ENCODE data around the gene ARHGAP32.
"Not testable (repeated sequence)": the region's sequence is repeated elsewhere in the genome, so short reads cannot be mapped to it uniquely, and the experiment has no call there.

The ARHGAP32 gene

GRCh38 chr11:129195682-129196081, 3.6 kb upstream of the ARHGAP32 start:
- DNase-seq: no peak

- DNase-seq: no peak
Measured at GRCh38 chr11:129191649-129192048, 476 bp downstream of the ARHGAP32 start.

- no peak for DNase-seq
Measured at GRCh38 chr11:129190087-129190486, 2.0 kb downstream of the ARHGAP32 start.

DNA sequence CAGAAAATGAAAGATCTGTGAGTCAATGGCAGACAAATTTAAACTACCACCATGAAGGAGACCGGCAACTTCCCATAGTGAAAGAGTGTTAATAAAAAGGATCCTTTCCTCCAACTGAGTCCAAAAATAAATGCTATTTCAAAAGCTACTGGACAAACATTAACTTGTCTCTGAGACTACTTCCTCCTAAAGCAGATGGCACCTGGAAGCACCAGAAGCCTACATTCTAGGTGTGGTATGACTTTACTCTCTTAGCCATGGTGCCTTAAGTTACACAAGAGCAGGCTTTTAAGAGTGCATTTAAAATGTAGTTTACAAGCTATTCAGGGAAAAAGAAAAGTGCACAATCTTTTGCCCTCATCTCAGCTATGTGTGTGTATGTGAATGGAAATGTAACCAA, 2.5 kb downstream of the ARHGAP32 start:
- DNase-seq: no peak

- not testable (repeated sequence) for DNase-seq
Measured at GRCh38 chr11:129185082-129185481, 7.0 kb downstream of the ARHGAP32 start.

DNA sequence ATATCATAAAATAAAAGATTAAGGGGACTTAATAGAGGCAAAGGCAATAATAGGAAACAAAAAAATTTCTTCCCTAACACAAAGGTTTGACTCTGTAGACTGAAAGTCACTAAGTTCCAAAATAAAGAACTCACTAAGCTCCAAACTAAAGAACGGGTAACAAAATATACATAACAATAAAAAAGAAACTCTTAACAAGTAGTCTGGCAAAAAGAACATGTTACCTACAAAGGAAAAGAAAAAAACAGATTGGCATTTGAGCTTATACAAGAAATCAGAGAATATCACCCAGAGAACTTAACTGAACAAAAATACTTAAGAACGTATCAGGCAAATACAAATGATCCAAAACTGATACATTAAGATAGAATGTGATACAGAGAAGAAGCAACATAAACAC, 7.5 kb downstream of the ARHGAP32 start:
- DNase-seq: no peak

GRCh38 chr11:129167315-129167714, 24.8 kb downstream of the ARHGAP32 start:
- no peak for DNase-seq

DNA sequence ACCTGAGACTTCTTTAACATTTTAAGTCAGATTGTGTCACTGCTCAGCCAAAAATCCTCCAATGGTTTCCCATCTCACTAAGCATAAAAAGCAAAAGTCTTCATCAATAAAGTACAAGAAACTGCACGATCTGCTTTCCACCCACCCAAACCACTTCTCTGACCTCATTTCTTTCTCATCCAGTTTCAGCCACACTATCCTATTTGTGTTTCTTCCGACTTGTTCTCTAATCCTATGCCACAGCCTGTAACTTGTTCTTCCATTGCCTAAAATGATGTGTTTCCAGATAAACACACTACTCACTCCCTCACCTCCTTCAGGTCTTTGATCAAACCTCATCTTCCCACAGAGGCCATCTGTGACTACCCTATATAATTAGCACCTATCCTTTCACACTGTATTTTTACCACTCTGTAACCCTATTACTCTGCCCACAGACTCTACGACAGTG, 28.4 kb downstream of the ARHGAP32 start:
- no peak for DNase-seq

DNA sequence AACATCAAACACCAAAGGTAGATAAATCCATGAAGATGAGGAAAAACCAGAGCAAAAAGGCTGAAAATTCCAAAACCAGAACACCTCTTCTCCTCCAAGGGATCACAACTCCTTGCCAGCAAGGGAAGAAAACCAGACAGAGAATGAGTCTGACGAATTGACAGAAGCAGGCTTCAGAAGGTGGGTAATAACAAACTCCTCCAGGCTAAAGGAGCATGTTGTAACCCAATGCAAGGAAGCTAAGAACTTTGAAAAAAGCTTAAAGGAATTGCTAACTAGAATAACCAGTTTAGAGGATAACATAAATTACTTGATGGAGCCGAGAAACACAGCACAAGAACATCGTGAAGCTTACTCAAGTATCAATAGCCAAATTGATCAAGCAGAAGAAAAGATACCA, 35.0 kb downstream of the ARHGAP32 start:
- DNase-seq: not testable (repeated sequence)

- no peak for DNase-seq
Measured at GRCh38 chr11:129155745-129156144, 36.4 kb downstream of the ARHGAP32 start.

DNA sequence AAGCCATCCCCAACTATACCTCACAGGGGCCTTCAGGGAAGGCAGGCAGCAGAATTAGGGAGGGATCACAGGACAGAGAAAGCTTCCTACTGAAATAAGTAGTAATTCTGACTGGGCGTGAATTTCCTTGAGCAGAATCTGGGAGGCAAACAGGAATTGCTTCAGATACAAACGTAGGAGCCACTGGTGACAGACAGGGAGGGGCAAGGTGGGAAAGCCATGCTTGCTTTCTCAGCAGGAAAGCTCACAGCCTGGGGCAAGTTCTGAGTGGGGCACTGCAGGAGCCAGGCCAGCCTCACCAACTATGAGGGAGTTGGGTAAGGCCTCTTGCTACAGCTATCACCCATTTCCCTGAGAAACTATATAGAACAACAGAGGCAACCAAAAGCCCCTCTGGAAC, 43.6 kb downstream of the ARHGAP32 start:
- no peak for DNase-seq

GRCh38 chr11:129146191-129146590, 45.9 kb downstream of the ARHGAP32 start:
- DNase-seq: no peak

DNA sequence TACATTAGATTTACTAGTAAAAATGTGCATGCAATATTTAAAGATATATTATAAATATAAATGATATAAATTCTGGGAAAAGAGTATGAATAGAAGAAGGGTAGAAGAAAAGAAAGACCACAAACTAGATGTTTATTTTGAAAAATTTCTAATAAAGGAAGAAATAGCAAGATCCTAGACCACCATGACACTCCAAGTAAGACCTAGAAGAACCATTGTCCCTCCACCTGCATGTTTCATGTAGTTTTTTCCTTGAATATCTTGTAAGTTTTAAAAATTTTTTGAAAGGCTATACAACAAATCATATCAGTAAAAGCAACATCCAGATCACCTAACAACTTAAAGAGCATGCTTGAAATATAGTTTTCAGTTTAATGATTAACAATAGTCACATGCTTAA, 46.8 kb downstream of the ARHGAP32 start:
- no peak for DNase-seq

DNA sequence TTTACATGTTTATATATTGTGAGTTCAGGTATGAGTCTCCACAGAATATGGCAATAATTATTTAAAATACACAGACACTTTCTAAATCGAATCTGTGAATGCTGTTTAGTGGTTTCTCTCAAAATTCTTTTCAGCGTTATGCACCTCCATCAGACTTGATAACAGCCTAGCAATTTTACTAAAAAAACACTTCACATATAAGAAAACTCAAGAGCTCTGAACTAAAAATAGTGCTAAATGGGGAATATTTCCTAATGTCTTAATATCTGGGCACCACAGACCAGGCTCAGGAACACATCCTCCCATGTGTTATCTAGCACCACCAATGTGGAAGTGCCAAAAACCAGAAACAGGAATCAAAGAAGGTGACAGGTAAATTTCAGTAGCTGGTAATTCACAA, 47.9 kb downstream of the ARHGAP32 start:
- DNase-seq: no peak

DNA sequence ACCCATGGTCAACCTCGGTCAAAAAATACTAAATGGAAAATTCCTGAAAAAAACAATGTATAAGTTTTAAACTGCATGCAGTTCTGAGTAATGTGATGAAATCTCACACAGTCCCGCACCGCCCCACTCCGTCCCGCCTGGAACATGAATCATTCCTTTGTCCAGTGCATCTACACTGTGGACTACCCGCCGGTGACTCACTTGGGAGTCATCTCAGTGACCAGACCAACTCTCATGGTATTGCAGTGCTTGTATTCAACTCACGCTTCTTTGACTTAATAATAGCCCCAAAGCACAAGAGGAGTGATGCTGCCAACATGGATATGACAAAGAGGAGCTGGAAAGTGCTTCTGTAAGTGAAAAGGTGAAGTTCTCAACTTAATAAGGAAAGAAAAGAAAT, 48.8 kb downstream of the ARHGAP32 start:
- DNase-seq: no peak

GRCh38 chr11:129141748-129142523, 50.2 kb downstream of the ARHGAP32 start:
- DNase-seq: no peak

GRCh38 chr11:129131316-129131715, 60.8 kb downstream of the ARHGAP32 start:
- DNase-seq: no peak

DNA sequence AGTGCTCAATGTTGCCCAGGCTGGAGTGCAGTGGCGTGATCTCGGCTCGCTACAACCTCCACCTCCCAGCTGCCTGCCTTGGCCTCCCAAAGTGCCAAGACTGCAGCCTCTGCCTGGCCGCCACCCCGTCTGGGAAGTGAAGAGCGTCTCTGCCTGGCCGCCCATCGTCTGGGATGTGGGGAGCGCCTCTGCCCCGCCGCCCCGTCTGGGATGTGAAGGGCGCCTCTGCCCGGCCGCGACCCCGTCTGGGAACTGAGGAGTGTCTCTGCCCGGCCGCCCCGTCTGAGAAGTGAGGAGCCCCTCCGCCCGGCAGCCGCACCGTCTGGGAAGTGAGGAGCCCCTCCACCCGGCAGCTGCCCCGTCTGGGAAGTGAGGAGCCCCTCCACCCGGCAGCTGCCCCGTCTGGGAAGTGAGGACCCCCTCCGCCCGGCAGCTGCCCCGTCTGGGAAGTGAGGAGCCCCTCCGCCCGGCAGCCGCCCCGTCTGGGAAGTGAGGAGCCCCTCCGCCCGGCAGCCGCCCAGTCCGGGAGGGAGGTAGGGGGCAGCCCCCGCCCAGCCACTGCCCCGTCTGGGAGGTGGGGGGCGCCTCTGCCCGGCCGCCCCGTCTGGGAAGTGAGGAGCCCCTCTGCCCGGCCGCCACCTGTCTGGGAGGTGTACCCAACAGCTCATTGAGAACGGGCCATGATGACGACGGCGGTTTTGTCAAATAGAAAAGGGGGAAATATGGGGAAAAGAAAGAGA, 63.1 kb downstream of the ARHGAP32 start:
- not testable (repeated sequence) for DNase-seq

DNA sequence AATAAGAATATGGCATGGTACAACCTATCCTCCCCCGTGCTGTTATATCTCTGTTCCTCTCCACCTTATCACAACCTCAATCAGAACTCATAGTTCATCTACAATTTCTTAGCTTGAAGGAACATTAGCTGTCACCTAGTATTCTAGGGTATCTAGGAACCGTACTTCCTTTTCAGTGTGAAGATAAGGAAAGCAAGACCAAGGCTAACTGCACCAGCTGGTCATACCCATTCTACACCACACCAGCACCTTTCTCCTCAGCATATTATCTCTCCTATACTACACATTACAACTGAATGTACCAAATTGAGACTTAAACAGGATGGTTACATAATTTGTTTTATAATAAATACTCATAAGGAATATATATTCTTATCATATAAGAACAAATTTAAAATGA, 73.1 kb downstream of the ARHGAP32 start:
- DNase-seq: no peak

GRCh38 chr11:129117595-129118350, 74.4 kb downstream of the ARHGAP32 start:
- peak; percentile 58 for DNase-seq

DNA sequence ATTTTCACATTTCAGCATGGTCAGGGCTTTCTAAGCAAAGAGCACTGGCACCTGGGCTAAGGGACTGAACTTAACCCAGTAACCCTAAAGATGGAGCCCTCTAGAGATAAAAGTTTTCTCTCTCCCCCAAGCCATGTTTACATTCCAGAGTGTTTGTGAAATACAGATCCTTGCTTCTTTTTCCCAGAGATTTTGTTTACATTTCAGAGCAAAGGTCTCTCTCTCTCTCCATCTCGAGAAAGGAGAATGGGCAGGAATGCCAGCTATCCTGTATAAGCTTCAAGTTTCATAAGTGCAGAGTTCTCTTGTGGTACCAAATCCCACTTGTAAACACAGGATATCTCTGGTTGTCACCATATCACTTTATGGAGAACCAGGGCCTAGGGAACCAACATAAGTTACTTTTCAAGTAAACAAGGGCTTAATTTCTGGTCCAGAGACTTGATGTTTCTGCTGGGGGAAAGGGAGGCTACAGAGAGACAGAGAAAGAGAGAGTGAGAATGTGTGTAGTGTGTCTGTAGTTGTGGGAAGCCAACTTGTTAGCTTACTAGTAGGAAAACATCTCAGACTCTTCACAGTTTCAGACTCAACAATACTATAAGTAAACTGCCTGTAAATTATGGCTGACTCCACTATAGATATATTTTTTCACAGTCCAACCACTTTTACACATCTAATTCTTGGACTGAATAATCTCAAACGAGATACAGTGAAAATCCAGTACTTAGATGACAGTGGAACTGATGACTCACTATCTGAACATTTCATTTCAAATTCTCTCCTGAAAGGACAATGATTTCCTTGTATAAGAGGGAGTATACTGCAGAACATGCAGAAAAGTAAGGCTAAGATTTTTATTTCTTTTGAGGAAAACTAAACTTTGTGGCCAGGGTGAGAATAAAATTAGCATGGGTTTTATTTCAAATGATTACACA, 76.2 kb downstream of the ARHGAP32 start:
- no peak for DNase-seq

DNA sequence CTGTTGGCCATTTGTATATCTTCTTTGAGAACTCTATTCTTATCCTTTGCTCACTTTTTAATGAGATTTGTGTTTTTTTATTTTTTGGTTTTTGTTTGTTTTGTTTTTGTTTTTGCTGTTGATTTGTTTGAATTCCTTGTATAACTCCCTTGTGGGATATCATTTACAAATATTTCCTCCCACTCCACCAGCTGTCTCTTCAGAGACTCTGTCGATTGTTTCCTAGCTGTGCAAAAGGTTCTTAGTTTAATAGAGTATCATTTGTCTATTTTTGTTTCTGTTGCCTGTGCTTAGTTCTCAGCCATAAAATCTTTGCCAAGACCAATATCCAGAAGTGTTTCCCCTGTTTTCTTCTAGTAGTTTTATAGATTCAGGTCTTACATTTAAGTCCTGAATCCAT, 82.4 kb downstream of the ARHGAP32 start:
- DNase-seq: no peak
